Ishikawa (cell line): ENCODE results near the gene ADAP2.

ENCODE experiments used
- CEBPB ChIP-seq: IDR thresholded peaks from 2 replicates; pipeline ENCODE4 v1.6.1; 2012
- CREB1 ChIP-seq: IDR thresholded peaks from 2 replicates; pipeline ENCODE4 v1.6.1; 2012; ENCODE audit warnings: low read depth
- EGR1 ChIP-seq: IDR thresholded peaks from 2 replicates; pipeline ENCODE4 v1.6.1; 2012
- EP300 ChIP-seq: IDR thresholded peaks from 2 replicates; pipeline ENCODE4 v1.6.1; 2012; ENCODE audit warnings: borderline replicate concordance
- FOXM1 ChIP-seq: IDR thresholded peaks from 2 replicates; pipeline ENCODE4 v1.6.1; 2012; ENCODE audit warnings: low read depth, borderline replicate concordance
- MAX ChIP-seq: IDR thresholded peaks from 2 replicates; pipeline ENCODE4 v1.6.1; 2012
- NFIC ChIP-seq: IDR thresholded peaks from 2 replicates; pipeline ENCODE4 v1.6.1; 2012
- RAD21 ChIP-seq: IDR thresholded peaks from 2 replicates; pipeline ENCODE4 v1.6.1; 2012; ENCODE audit warnings: low read depth
- REST ChIP-seq: IDR thresholded peaks from 2 replicates; pipeline ENCODE4 v1.6.1; 2012; ENCODE audit warnings: low read depth, mild to moderate bottlenecking
- TAF1 ChIP-seq: IDR thresholded peaks from 2 replicates; pipeline ENCODE4 v1.6.1; 2012; ENCODE audit warnings: low read depth, mild to moderate bottlenecking
- TCF12 ChIP-seq: IDR thresholded peaks from 2 replicates; pipeline ENCODE4 v1.6.1; 2012; ENCODE audit warnings: low read depth
- TEAD4 ChIP-seq: IDR thresholded peaks from 2 replicates; pipeline ENCODE4 v1.6.1; 2012
- USF1 ChIP-seq: IDR thresholded peaks from 2 replicates; pipeline ENCODE4 v1.6.1; 2012
- YY1 ChIP-seq: IDR thresholded peaks from 2 replicates; pipeline ENCODE4 v1.6.1; 2012; ENCODE audit warnings: low read depth
- ZBTB7A ChIP-seq: IDR thresholded peaks from 2 replicates; pipeline ENCODE4 v1.6.1; 2012; ENCODE audit warnings: low read depth

The ADAP2 gene

GRCh38 chr17:30942308-30943079 is 20.7 kb downstream of the ADAP2 start:
- TF ChIP-seq CEBPB: no peak
- no peak for TF ChIP-seq CREB1
- no peak for TF ChIP-seq MAX
- no peak for TF ChIP-seq REST
- no peak for TF ChIP-seq USF1
- TF ChIP-seq RAD21: no peak
- TF ChIP-seq FOXM1: no peak
- TF ChIP-seq EP300: no peak
- no peak for TF ChIP-seq ZBTB7A
- TF ChIP-seq YY1: no peak
- no peak for TF ChIP-seq TAF1
- TF ChIP-seq TEAD4: no peak
- TF ChIP-seq NFIC: no peak
- no peak for TF ChIP-seq EGR1

- TF ChIP-seq FOXM1 (no peak), TCF12 (no peak), ZBTB7A (no peak), EGR1 (no peak)
These were observed 26.1 kb downstream of the ADAP2 start for GRCh38 chr17:30947796-30948195.

- TF ChIP-seq EGR1 (no peak), FOXM1 (no peak), CREB1 (no peak), TEAD4 (no peak), NFIC (no peak), TCF12 (no peak), EP300 (no peak), USF1 (no peak), REST (no peak), YY1 (no peak), CEBPB (no peak), ZBTB7A (no peak), TAF1 (no peak), MAX (no peak)
These were observed 28.4 kb downstream of the ADAP2 start for GRCh38 chr17:30950189-30950588.

- TF ChIP-seq CEBPB (no peak), FOXM1 (no peak), ZBTB7A (no peak), YY1 (no peak), TEAD4 (no peak), EP300 (no peak), USF1 (no peak)
These were observed 29.1 kb downstream of the ADAP2 start for GRCh38 chr17:30950669-30951399.
